NT2/D1 (cell line): ENCODE data around the gene ARID1B.

Experiments used
- YY1 ChIP-seq: IDR thresholded peaks from 2 replicates; pipeline ENCODE4 v1.6.1; 2011; ENCODE audit not compliant: insufficient read length, insufficient read depth
- ZNF274 ChIP-seq: IDR thresholded peaks from 2 replicates; pipeline ENCODE4 v1.6.1; 2011; ENCODE audit warnings: mild to moderate bottlenecking, low read depth, low read length

DNA sequence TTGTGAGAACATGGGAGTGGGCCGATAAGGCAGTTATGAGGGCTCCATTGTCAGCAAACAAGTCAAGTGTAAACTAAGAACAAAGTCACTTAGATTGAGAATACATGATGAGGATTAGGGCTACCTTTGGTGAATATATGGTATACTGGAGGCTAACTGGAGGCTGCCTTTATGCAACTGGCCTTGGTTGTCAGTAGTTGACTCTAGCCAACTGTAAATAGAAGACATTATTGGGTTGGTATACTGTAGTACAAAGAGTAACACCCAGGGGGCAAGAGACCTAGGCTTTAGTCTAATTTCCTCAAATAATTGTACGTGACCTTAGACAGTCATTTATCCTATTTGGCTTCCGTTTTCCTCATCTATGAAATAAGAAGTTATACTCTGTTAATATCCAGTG is 235.2 kb downstream of the ARID1B start:
- TF ChIP-seq YY1: no peak
- no peak for TF ChIP-seq ZNF274
